ENCODE data around the gene KCNJ14.

GRCh38 chr19:48510421-48511268 lies 55.3 kb downstream of the KCNJ14 start:
- no peak for TF ChIP-seq EZH2 (IDR thresholded peaks at IDR 0.05; ENCODE audit: low read depth, unreplicated experiment)
- TF ChIP-seq EZH2phosphoT487 (IDR thresholded peaks at IDR 0.05; ENCODE audit: unreplicated experiment), result no peak
- no peak for TF ChIP-seq CTCF (conservative IDR thresholded peaks at IDR 0.05; ENCODE audit: low read depth in 2 of 2)
- TF ChIP-seq POLR2AphosphoS5 (IDR thresholded peaks at IDR 0.05; ENCODE audit: low read depth), result no peak
- 0 out of 2 replicates have a peak, but pooled peaks have one; percentile 16 for TF ChIP-seq CREB1 (CRISPR knock-in tag; IDR thresholded peaks at IDR 0.05; ENCODE audit: low read depth)
- TF ChIP-seq REST (IDR thresholded peaks at IDR 0.05; ENCODE audit: unreplicated experiment), result no peak
- TF ChIP-seq JUNB (IDR thresholded peaks at IDR 0.05; ENCODE audit: unreplicated experiment), result no peak

Measured in GM23338 (cell line).